Activated naive CD8-positive, alpha-beta T cell treated with anti-CD3 and anti-CD28 coated beads, Interleukin-2, amount 50 U/mL, for 16 hours (primary cell): ENCODE measurements around the gene GIT2.
"Not testable (repeated sequence)": the region's sequence is repeated elsewhere in the genome, so short reads cannot be mapped to it uniquely, and the experiment has no call there.

ENCODE experiments used
- DNase-seq: peaks from one replicate; pipeline ENCODE4 v3.0.0-alpha.2; 2020; ENCODE audit warnings: low read depth, low spot score

Gene GIT2

DNA sequence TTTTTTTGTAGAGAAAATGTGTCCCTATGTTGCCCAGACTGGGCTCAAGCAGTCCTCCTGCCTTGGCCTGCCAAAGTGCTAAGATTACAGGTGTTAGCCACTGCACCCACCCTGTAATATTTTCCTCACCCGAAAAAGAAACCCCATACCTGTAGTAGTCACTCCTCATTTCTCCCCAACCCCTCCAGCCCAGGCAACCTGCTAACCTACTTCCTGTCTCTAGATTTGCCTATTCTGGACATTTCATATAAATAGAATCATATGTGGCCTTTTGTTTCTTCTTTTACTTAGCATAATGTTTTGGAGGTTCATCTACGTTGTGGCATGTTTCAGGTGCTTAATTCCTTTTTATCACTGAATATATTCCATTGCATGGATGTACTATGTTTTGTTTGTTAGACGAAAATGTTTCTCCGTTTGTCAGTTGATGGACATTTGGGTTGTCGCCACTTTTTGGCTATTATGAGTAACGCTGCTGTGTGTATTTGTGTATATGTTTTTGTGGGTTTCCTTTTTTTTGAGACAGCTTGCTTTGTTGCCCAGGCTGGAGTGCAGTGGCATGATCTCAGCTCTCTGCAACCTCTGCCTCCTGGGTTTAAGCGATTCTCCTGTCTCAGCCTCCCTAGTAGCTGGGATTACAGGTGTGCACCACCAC, 9.3 kb upstream of the GIT2 start:
- DNase-seq = no peak

DNA sequence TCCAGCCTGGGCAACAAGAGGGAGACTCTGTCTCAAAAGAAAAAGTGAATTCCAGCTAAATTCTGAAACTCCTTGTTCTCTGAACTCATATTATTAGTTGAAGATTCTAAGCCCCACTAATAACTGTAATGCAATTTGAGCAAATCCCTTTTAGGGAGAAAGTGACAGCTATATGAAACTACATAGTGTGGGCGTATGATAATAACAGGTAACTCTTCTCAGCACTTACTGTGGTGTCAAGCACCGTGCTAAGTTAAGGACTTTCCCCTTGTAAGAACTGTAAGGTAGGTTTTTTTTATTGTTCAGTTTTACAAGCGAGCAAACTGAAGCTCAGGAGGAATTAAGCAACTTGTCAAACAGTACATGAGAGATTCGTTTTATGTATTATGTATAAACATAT, 8.4 kb upstream of the GIT2 start:
- no peak for DNase-seq

DNA sequence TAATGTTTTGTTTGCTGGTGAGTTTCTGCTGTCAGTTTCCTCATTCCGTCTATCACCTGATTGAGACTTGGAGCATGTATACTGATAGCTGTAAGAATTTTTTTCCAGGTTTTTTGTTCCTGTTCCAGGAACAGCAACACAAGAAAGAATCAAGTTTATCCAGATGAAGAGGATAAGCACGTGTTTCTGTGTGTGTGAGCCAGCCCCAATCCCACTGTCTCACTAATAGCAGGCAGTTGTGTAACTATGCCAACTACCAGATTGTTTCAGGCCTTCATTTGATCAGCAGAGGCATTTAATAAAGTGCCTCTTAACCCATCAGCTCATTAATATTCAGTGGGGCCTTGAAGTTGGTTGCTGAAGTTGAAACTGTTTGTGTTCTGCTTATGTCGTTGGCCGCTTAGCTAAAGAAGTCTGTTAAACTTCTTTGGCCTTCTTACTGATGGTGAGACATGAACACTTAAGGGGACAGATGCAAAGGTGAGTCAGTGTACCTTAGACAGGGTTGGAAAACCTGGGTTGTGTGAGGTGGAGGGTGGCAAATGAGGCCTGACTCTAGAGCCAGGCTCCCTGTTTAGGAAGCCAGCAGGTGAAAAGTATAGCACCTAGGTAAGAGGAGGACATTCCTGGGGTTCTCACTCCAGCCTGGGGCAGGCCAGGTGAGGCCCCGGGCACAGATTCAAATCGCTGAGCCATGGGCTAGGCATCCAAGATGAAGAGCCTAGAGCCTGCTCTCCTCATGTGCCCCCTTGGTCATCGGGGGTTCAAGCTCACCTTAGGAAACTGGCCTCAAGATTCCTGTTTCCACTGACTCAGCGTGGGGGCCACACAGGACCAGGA, 6.7 kb upstream of the GIT2 start:
- DNase-seq = no peak

DNA sequence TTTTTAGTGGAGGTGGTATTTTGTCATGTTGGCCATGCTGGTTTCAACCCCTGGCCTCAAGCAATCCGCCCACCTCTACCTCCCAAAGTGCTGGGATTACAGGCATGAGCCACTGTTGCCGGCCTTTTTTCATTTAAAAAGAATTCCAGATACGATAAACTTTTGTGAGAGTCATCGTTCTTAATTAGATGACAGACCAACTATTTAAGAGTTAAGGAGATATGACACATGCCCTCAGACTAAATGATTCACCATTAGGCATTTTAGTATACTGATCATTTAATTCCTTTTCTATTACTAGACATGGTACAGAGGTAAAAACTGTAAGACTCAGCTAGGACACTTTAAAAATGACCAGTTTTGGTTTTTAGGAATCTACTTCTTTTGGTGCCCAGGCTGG, 5.4 kb upstream of the GIT2 start:
- DNase-seq = no peak

DNA sequence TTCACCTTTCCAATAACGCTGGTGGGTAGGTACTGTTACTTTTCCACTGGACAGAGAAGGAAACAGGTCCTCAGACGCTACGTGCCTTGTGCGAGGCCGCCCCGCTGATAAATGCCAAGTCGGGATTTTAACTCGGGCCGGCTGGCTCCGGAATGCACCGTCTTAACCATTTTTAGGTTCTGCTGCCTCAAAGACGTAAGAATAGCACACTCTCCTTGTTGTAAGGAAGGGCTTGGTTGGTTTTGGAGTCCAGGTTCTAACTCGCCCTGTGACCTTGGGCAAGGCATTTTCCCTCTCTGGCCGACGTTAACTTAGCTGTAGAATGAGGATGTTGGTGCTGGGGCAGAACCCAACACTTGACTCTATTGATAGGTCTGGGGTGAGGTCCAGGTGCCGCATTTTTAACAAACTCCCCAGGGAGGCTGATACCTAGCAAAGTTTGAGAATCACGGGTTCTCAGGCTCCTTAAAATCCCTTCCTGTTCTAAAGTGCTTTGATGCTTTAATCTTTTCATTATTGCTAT, 3.9 kb upstream of the GIT2 start:
- no peak for DNase-seq

DNA sequence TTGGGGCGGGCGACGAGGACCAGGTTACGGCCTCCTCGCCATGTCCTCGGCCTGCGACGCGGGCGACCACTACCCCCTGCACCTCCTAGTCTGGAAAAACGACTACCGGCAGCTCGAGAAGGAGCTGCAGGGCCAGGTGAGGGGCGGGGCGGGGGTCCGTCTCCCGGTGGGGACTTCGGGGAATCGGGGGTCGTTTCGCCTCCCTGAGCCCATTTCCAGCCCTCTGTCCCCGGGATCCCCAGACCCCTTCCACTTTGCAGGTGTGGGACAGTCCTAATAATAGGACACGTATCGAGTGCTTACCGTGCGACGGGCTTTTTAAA, 3.4 kb upstream of the GIT2 start:
- DNase-seq = no peak

DNA sequence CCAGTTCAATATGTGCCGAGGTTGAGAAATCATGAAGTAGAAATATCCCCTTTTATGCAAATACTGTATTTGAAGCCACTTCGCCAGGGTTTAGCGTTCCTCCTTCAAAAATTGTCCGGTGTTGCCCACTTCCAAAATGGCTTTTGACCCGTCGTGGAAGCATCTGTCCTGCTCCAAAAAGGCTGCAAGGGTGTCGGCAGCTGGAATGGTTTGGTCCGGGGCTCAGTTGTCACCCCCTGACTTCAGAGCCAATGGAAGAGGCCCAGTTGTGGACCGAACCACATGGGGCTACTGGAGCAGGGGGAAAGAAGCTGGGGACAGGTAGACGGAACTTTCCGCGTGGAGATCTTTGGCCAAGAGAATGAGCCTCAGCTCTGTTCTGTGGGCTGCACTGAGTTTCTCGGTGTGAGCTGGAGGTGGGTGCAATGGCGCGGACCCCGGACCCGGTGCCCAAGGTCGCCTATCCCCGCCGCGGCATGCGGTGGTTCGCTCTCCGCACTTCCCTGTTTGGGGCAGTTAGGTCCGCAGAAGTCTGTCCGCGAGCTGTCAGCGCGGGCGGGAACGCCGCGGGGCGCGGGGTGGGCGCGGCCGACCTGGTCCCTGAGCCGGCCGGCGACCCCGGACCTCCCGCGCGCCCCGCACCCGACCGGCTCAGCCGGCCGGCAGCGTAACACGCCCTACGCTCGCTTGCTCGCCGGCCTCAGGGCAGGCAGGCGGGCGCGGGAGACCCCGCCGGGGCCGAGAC, 2.9 kb upstream of the GIT2 start, which contains the start of gene ANKRD13A:
ANKRD13A (plus strand) TSS at position 527 of the 745 bp plus-strand sequence. CDS start 259 bp downstream, outside the sequence.
- DNase-seq = peak; percentile 75

DNA sequence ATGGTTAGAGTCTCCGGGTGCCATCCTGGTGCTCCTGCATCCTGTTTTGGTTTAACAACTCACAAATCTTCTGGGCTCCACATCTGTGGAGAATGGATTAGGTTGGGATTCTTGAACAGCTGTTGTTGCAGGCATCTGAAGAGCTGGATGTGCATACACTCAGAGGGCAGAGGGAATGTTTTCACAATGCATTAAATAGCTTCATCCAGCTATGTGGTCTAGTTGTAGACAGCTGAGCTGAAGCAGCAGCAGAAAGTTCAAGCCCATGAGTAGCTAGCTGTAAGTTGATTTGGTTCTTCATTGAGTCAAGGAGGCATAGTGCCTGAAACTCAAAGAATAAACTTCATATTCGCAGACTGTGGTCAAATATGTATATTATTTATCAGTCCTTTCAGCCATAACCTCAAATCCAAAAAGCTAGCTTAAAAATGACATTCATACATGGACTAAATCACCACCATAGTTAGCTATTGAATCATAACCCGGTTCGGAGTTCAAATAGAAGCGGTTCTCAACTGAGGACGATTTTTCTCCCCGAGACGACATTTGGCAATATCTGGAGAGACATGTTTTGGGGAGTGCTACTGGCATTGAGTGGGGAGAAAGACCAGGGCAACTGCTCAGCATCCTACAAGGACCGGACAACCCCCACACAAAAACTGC, 2.2 kb upstream of the GIT2 start:
- no peak for DNase-seq

DNA sequence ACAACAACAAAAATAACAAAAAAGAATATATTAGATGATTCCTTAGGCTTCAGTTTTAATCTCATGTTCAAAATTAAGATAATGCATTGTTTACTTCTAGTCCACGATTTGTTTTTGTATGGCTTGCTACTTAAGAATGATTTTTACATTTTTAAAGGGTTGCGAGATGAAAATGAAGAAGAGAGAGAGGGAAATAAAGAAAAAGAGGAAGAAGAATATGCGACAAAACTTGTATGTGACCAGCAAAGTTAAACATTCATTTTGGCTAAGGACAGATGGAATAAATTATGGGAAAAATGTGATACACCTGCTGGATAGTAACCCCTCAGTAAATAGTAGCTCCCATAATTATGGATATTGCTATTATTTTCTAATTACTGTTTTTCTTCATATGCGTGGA, 1.2 kb upstream of the GIT2 start:
- no peak for DNase-seq

DNA sequence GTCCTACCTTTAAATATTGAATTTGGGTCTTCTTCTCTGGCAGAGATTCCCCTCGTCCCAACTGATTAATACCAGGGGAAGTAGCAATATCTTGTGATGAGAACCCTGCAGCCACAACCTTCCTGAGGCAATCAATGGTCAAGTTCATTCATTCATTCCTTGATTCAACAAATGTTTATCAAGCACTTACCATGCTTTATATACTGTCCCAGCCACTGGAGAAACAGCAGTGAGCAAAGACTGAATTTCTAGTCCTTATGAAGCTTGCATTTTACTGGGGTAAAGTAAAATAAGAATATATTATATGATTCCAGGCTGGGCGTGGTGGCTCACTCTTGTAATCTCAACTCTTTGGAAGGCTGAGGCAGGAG, 300 bp upstream of the GIT2 start:
- no peak for DNase-seq

DNA sequence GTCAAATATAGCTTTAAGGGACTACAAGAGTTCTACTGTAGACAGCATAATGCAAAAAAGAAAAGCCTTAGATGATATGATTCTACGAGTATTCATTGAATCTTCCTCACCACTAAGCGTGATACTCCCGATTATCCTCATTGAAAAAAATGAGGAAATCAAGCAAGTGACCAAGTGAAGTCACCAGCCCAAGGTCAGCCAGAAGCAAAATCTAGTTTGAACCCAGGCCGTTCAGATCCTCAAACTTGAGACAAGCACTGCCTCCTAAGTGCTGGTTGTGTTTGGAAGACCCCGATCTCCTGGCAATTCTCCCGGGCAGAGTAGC, 845 bp downstream of the GIT2 start:
- no peak for DNase-seq

DNA sequence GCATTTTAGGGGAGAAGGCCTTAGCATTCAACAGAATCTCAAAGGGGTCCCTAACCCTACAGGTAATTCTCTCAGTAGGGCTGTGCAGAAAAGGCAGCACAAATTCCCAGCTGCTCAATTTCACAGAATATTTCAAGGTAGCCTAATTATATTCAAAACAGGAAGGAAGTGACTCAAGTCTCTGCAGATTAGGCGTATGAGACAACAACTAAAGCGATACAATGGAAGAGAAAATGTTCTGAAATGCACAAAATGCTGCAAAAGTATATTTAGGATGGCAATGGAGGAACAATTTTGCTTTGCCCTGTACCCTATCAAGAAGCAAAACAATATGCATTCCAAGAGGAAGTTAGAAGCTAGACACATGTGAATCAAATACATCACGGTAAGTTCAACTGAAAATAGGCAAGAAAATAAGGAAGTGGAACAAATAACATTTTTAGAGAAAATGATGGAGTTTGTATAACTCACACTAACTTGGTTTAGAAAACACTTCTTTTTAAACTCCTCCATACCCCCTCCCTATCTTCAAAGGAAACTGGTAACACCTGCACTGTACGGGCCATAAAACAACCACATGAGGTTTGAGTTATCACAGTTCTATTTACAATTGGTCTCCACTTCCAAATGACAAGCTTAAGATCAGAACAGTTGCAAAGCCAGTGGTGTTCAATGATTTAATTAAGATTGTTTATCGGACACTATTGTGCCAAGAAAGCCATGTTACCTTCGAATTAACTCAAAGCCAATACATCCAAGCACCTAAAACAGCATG, 1.6 kb downstream of the GIT2 start:
- no peak for DNase-seq

DNA sequence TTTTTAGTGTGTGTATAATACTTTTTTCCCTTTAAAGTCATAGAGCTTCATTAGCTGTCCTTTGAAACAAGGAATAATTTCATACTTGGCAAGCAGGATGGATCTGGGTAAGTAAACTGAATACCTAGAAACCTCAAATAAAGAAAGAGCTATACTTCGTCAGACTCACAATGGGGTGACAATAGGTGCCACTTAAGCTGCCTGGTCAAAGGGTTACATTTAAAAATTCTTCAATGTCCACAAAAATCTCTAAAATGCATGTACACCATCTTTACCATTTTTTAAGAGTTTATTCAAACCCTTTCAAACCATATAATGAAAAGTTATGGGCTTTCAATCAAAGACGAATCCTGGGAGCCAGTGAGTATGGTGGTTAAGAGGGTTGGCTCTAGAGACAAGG, 3.1 kb downstream of the GIT2 start:
- no peak for DNase-seq

DNA sequence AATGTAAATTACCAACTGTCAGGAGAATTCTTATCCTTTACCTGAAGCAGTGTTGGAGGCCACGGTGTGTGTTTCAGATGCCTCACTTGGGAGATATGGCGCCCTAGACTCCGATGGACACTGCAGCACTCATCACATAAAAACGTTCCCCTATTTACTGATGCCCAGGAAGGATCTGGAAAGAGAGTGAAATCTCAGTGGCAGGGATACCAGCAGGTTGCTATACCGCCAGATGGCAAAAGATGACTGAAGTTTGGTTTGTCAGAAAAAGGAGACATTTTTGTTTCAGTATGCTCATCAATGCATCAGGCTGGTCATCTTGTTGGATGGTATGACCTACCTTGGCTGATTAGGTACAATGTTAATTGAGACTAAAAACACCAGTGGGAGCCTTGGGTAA, 4.6 kb downstream of the GIT2 start:
- DNase-seq = no peak

DNA sequence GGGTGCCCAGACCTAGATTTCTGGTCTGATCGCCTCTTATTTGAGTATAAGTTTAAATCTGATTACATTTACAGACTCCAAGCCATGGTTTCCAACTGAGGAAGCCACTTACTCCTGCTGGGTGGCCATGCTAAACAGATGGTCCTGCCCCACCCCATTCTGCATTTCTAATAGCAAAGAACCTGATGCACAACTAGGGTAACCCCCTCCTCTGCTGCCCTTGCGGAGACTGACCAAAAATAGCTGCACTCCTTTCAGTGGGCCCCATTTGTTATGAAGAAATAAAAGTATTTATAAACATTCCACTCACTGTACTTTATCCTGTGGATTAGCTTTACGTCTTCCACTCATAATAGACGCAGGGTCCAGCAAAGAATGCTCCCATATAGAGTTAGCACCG, 6.8 kb downstream of the GIT2 start:
- no peak for DNase-seq

DNA sequence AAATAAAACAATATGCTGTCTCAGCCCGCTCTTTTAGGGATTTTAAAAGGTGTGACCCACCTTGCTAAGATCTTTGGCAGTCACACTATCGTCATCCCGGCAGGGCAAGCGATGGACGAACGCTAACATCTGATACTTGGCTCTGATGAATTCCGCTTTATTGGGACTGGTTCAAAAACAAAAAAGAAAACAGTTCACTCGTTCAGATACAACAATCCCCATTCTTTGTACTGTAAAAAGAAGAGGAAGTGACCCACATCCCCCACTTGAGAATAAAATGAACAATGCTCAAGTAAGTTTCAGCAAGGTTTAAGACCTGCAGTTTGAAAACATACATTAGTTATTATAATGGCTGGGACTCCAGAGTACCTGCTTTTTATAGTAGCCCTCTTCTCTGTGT, 7.3 kb downstream of the GIT2 start:
- DNase-seq = no peak

DNA sequence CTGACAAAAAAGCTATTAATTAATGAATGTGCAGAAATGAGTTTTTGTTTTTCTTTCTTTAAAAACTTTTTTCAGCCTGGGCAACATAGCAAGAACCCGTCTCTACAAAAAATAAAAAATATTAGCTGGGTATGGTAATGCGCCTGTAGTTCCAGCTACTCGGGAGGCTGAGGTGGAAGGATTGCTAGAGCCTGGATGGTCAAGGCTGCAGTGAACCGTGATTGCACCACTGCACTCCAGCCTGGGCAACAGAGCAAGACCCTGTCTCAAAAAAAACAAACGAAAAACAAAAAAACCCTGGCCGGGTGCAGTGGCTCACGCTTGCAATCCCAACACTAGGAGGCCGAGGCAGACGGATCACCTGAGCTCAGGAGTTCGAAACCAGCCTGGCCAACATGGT, 7.9 kb downstream of the GIT2 start:
- no peak for DNase-seq

DNA sequence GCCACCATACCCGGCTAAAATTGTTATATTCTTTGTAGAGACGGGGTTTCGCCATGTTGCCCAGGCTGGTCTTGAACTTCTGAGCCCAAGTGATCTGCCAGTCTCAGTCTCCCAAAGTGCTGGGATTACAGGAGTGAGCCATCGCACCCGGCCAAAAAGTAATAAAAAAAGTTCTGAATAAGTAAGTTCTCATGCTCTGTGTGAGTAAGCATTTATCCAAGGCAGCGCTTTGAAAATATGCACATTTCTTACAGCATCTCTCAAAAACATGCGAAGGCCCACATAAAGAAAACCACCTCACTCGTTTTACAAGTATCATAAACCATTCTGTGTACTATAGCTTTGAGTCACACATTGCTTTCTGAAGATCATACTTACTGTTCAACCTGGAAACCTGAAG, 8.6 kb downstream of the GIT2 start:
- DNase-seq = no peak

DNA sequence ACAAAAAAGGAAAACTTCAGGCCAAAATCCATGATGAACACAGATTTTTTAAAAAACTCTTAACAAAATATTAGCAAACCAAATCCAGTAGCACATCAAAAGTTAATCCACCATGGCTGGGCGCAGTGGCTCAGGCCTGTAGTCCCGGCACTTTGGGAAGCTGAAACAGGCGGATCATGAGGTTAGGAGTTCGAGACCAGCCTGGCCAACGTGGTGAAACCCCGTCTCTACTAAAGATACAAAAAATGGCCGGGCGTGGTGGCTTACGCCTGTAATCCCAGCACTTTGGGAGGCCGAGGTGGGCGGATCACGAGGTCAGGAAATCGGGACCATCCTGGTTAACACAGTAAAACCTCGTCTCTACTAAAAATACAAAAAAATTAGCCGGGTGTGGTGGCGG, 9.9 kb downstream of the GIT2 start:
- not testable (repeated sequence) for DNase-seq

DNA sequence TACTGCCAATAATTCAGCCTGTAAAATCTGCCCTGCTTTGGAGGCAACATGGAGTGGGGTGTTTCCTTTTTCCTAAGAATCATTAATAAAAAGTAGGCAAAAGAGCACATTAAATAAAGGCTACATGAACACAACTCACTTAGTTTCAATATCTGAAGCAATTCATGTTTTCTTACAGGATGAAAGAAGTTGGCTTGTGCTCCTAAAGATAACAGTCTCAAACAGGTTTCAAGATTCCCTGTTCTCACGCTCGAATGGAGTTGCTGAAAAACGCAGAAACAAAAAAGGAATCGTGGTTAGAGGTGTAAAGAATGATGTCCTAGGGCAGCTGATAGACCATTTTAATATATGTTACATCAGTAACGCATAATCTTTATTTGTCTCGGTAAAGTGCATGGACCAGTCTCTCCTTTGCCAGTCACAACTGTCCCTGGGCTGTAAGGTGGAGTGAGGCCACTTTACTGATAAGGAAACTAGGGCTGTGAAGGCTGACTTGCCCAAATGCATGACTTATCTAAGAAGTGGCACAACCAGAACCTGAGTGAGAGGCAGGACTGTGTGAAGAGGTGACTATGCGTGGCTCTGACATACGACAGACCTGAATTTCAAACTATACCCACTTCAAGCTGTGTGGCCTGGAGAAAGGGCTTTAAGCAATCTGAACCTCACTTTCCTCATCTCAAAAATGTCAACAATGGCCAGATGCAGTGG, 12.6 kb downstream of the GIT2 start:
- no peak for DNase-seq

DNA sequence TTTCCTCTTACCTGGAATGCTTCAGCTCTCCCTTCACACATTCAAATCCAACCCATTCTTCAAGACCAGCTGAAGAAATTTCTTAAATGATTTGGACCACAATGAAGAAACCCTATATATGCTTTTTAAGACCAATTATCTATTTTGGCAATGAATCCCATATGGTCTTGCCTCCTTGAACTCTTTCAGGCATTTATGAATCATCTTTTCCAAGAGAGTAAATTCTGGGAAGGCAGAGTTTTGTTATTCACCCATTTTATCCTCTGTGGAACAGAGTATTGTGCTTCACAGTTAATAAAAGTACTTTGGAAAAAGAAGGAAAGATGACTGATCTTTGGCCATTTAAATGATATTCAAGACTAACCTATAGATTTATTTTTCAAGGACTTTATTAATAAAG, 14.0 kb downstream of the GIT2 start:
- DNase-seq = no peak
